H54 (cell line): ENCODE measurements around the gene WRAP73.

ENCODE experiments used
- DNase-seq: peaks from one replicate; pipeline ENCODE4 v3.0.0; 2011; ENCODE audit warnings: low spot score, mixed read lengths; ENCODE audit not compliant: insufficient read length
- FAIRE-seq: peaks from 3 replicates; lab custom pipeline; 2011; peaks lifted over from hg19 to GRCh38; lab: Jason Lieb, UNC
- POLR2A ChIP-seq: IDR thresholded peaks from 2 replicates; pipeline ENCODE4 v1.6.1; 2011; ENCODE audit warnings: low read depth, mild to moderate bottlenecking, low read length

WRAP73 gene

DNA sequence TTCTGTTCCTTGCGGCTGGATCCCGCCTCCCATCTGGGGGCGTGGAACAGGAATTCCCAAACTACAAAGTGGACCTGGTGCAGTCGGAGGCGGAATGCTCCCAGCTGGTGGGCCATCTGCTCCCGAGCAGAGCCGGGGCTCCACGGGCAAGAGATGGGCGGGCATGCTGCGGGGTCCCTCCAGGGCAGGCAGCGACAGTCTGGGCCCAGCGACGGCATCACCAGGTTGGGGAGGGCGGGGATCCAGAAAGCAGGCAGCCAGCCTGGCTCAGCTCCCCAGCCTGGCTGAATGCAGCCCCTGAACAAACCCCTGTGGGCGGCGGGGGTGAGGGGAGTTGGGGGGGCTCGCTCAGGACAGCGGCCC lies 42.2 kb downstream of the WRAP73 start:
- FAIRE-seq (no peak), DNase-seq (no peak)
- TF ChIP-seq POLR2A, result no peak

DNA sequence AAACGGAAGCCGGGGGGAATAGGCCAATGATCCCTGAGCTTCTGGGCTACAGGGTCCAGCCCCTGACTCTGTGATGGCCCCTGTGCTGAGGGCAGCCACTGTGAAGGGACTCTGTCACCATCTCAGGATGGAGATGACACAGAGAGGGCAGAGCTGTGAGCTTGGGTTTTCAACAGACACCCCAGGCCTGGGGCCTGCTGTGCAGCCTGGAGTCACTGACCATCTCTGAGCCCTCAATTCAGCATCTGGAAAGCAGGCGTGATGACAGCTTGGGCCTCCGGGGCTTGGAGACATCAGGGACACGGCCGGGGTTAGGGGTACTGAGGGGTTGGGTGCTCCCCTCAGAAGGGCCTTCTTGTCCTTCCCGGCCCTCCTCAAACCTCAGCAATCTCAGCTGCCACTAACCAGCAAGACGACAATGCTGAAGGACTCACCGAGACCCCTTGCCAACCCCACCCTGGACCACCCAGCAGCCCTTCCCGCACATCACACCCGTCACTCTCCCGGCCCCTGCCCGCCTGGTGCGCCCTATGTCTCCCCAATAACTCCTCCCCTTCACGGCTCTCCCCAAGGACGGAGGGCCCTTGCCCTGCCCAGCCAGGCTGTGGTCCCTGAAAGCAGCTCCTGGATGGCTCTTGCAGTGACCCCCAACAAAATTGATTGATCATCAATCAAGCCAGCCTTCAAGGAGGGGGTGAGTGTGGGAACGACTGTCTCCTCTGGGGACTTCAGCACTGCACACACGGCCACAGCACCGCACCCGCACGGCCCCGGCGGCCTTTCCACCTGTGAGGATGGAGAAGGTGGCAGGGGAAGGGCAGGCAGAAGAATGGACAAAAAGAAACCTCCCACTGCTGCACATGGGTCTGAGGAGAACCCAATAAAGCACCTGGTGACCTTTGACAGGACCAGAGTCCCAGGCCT lies 42.9 kb downstream of the WRAP73 start:
- no peak for TF ChIP-seq POLR2A
- no peak for DNase-seq
- no peak for FAIRE-seq

DNA sequence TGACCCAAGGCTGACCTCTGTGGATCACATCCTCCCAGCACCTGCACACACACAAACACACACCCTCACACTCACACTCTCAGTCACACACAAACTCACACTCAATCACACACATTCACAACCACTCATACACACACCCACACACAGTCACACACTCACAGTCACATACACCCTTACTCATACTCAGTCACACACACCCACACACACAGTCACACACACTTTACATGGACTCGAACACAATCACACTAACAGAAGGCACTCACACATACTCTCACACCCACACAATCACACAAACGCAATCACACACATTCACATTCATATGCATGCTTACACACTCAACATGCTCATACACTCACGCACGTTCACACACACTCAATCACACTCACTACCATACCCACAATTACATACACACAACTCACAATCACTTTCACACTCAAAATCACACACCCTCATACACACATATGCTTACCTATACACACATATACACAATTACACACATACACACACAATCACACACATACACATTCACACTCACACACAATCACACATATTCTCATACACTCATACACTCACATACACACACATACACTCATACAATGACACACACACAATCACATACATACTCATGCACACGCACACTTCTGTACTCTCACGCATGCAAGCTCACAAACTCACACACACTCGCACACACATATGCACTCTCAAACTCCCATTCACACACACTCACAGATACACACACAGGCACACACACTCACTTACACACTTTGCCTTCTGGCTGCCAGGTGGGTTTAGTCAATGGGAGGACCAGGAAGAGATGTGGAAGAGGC lies 44.7 kb downstream of the WRAP73 start:
- DNase-seq, result no peak
- FAIRE-seq, result no peak
- no peak for TF ChIP-seq POLR2A

DNA sequence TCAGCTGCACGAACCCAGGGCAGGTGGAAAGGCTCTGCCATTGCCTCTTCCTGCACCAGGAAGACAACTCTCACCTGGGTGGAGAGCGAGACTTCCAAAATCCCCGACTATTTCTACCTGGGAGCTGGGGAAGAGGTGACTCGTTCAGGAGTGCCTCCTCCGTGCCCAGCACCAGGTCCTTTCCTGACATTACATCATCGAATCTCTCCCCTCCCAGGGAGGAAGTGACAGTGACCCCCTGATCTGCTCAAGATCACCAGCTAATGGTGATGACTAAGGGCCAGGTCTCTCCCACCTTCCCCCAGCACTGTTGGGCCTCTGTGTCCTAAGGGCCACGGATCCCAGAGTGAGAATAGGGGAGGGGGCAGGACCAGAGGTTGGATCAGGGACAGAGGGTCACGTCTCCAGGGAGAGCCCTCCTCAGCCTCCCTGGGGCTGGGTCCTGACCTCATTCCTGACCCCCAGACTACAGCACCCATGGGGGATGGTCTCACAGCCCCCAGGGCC lies 45.4 kb downstream of the WRAP73 start:
- FAIRE-seq (no peak), DNase-seq (no peak)
- TF ChIP-seq POLR2A, result no peak

DNA sequence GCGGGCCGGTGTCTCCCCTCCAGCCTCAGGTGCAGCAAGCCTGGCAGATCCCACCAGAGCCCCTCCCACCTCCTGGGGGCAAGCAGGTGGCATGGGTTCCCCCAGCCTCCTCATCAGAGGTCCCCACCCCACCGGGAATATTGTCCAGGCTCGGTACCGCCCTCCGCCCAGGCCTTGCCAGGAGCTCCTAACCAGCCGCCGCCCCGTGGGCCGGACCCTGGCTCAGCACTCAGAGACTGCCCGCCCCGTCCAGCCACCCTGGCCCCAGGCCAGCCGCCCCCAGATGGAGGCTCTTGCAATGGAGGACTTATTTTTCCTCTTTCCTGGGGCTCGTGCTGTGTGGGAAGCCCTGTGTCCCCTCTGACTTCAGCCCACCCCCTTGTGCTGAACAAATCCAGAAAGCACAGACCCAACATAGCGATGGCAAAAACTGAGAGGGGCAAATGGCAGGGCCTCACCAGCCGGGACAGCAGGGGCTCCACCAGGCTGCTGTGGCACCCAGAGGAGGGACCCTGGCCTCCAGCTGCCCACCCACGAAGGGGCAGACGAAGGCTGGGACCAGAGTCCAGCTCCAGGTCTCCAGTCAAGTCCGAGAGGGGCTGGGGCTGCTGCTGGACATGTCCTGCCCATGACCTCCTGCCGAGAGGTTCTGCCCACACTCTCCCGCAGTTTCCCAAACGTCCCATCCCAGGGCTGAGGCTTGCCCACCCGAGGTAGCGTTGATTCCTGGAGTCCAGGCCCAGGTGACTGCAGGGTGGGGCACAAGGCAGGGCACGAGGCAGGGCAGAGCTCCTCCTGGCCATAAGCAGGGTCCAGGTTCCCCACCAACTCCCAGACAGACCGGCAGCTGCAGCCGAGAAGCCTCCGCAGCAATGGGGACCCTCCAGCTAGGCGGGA lies 46.1 kb downstream of the WRAP73 start:
- DNase-seq, result no peak
- FAIRE-seq, result no peak
- TF ChIP-seq POLR2A, result no peak

DNA sequence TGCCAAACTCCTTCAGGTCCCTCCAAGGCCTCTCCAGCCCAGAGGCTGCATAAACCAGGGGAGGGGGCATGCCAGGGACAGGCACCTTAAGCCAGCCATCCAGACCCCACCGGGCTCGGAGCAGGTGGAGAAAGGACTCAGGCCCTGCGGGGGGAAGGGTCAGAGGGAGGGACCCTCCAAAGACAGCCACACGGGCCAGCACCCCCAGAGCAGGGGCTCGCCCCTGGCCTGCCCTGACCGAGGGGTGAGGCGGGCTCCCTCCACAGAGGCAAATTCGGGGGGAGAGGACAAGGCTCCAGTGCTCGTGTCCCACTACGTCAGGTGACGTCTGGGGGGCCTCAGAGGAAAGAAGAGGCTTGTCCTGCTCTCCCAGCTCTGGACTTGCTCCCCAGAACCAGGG lies 46.7 kb downstream of the WRAP73 start:
- no peak for DNase-seq
- no peak for FAIRE-seq
- TF ChIP-seq POLR2A, result no peak

DNA sequence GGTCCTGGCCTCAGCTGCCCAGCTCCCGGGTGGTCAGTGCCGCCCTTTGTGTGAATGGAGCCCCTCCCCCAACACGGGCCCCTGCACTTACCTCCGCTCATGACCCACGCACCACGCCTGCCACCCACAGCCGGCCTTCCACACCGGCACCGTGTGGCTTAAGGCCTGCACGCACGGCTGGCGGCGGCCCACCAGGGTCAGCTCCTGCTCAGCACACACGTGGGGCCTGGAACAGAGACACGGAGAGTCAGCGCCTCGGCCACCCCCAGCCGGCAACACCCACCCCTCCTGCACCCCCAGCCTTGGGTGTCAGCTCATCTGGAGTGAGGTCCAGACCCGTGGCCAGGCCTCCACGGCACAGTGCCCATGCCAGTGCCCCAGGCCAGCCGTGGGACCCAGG lies 47.5 kb downstream of the WRAP73 start:
- TF ChIP-seq POLR2A, result no peak
- FAIRE-seq (no peak), DNase-seq (no peak)

DNA sequence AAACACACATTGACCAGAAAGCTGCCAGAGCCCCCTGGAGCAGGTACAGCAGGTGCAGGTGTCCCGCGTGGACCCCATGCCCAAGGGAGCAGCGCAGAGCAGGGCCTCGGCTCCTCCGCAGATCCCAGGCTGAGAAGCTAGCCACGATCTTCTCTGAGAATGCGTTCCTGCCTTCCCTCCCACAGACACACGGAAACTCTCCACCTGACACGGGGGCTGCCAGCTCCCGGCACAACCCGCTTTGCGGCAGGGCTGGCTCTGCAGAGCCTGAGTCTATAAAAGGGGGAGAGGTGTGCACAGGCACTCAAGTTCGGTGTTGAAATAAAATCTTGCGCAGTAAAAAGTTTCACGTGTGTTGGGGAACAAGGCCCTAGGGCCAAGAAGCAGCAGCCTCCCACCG lies 48.2 kb downstream of the WRAP73 start:
- no peak for FAIRE-seq
- no peak for TF ChIP-seq POLR2A
- no peak for DNase-seq

DNA sequence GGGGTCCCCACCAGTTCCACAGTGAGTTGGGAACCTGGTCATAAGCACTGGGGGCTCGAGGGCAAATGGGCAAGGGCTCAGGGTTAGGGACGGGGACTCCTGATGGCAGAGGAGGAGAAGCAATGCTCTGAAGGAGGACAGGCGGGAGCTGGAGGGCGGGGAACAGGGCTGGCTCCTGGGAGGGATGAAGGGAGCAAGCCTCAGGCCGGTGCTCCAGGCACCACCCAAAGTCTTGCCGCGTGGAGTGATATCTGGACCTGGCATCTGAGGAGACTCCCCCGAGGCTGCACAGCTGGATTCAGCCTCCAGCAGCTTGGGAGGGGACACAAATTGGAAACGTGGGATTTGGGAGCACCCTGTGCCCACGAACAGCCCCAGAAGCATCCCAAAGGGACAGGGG lies 49.5 kb downstream of the WRAP73 start:
- DNase-seq, result no peak
- TF ChIP-seq POLR2A, result no peak

DNA sequence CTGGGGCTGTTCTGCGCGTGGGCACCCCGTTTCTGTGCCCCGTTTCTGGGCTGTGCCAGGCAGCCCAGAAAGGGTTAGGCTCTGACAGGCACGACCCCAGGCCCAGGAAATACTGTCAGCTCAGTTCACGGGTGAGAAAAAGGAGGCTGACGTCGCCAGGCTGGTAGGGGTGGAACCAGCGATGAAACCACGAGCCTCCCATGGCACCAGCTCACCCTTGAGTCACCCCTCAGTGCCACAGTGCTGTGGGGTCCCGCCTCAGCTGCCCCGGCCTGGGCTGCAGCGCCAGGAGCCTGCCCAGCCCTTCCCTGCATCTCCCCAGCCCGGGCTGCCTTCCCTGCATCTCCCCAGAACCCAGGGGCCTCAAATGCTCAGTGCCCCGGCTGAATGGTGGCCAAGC lies 50.1 kb downstream of the WRAP73 start:
- DNase-seq (no peak), FAIRE-seq (no peak)

More for the DNA sequence above, 49.5 kb downstream of the WRAP73 start:
- FAIRE-seq, result no peak

DNA sequence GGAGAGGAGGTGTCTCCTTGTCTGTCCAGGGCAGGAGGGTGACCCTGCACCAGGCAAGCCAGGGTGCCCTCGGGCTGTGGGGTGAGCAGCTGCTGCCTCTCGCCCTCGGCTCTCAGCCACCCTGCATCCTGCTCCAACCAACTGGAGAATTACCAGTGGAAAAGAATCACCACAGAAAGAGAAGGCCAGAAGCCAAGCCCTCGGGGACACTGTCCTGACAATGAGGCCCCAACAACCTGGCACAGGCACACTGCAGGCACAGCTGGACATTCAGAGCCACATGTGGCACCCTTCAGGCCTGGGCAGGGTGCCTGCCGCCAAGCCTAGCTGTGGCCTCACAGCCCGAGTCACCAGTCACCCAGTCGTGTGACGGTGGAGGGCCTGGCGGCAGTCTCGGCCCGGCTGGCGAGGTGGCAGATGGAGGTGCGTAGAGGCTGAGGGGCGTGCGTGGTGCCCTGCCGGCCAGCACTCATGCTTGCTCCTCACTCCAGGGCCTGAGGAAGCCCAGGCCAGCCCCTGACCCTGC lies 50.6 kb downstream of the WRAP73 start:
- TF ChIP-seq POLR2A, result no peak
- FAIRE-seq, result no peak
- DNase-seq, result no peak

More for the DNA sequence above, 50.1 kb downstream of the WRAP73 start:
- no peak for TF ChIP-seq POLR2A

DNA sequence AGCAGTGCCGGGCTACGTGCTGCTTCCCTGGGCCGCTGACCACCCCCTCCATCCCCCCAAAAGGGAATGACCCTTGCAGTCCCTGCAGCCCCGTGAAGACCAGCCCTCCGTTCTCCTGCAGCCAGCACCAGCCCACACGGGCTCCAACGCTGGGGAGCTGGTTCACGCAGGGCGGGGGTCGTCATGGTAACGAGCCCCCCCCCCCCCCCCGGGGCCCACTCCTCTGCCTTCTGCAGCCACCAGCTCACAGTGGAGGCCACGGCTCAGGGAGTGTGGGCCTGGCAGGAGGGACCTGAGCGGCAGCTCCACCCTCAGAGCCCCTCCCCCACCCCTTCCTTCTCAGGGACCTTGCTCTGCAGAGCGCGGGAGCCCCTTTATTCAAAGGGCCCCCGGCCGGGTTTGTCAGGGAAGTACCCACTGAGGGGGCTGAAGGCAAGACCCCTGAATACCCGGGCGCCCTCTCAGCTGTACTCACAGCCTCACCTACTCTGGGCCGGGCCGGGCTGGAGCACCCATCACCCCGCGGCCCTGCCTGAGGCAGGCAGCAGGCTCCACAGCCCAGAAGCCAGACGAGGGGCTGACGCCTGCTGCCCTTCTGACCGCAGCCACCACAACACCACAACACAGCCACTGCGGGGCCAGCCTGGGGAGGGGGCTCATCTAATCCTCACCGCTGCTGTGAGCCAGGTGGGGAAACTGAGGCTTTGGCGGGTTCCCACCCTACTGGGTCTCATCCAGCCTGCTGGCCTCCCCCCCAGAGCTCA lies 51.2 kb downstream of the WRAP73 start:
- no peak for DNase-seq
- FAIRE-seq, result no peak
- TF ChIP-seq POLR2A, result no peak
